Fibroblast of pulmonary artery (primary cell): ENCODE data around the gene YY1.
"Not testable (repeated sequence)": the region's sequence is repeated elsewhere in the genome, so short reads cannot be mapped to it uniquely, and the experiment has no call there.

ENCODE experiments used
- DNase-seq: peaks from one replicate; pipeline ENCODE4 v3.0.0-alpha.2; 2010; ENCODE audit warnings: low read depth
- H3K4me3 ChIP-seq: replicated peaks from 2 replicates; pipeline ENCODE4 v1.5.1; 2011; ENCODE audit warnings: low read depth, mild to moderate bottlenecking, control low read depth, low read length, moderate library complexity
- TF ChIP-seq, protein P1 (sequence below): IDR thresholded peaks from 2 replicates; pipeline ENCODE4 v1.5.1; 2011; ENCODE audit warnings: mild to moderate bottlenecking, control low read depth, low read length, inconsistent platforms; ENCODE audit errors: missing control alignments

Gene YY1

DNA sequence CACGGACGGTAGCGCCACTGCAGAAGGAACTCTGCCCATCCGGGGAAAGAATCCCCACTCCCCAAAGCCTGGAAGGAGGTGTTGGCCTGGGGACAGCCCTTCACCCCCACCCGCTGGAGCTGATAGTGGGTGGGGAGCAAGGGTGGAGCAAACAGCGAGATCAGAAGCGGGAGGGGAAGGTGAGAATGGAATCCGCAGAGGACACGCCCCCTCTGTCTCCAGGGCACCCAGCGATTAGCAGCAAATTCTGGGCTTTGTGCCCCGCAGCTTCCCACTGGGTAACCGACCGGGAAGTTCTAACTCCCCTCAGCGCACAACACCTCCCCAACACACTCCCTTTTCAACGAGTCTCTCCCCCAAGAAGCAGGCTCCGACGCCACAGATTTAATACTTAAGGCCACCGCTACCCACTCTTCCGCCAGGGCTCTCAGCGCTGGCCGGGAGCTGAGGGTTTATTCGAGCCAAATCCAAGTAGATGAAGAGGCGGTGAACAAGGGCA lies 65.9 kb downstream of the YY1 start:
- TF ChIP-seq, protein P1, sequence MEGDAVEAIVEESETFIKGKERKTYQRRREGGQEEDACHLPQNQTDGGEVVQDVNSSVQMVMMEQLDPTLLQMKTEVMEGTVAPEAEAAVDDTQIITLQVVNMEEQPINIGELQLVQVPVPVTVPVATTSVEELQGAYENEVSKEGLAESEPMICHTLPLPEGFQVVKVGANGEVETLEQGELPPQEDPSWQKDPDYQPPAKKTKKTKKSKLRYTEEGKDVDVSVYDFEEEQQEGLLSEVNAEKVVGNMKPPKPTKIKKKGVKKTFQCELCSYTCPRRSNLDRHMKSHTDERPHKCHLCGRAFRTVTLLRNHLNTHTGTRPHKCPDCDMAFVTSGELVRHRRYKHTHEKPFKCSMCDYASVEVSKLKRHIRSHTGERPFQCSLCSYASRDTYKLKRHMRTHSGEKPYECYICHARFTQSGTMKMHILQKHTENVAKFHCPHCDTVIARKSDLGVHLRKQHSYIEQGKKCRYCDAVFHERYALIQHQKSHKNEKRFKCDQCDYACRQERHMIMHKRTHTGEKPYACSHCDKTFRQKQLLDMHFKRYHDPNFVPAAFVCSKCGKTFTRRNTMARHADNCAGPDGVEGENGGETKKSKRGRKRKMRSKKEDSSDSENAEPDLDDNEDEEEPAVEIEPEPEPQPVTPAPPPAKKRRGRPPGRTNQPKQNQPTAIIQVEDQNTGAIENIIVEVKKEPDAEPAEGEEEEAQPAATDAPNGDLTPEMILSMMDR: no peak
- H3K4me3 ChIP-seq: peak overlapping the region; percentile 75
- no peak for DNase-seq

DNA sequence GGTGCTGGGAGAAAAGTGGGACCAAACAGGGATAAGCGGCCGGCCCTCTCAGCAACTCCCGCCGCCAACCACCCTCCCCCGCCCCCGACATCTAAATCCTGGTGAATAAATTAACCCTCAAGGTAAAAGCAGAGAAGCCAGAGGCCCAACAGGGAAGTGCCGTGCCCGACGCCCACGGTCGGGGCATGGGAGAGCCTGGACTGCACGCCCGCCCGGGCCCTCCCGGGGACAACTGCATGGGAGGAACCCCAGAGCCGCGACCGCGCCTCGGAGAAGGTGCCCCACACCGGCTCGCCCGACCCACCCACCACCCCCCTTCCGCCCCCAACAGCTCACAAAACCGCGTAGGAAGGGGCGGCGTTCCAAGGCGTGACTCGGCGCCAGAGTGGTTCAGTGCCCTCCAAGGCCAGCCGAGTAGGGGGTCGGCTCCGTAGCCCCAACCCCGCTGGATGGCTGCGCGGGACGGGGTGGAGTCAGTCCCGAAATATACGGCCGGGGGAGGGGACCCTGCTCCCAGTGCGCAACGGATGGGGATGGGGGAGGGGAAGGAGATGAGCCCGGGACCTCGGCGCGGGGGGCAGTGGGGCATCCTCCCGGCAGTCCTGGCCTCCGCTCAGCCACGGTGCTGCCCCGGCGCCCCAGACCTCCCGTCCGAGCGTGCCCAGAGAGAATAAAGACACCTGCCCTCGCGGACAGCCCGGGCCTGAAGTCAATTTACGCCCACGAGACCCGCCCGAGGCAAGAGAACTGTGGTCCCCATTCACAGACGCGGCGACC lies 66.6 kb downstream of the YY1 start:
- TF ChIP-seq, protein P1: no peak
- DNase-seq: no peak
- H3K4me3 ChIP-seq: peak overlapping the region; percentile 75

DNA sequence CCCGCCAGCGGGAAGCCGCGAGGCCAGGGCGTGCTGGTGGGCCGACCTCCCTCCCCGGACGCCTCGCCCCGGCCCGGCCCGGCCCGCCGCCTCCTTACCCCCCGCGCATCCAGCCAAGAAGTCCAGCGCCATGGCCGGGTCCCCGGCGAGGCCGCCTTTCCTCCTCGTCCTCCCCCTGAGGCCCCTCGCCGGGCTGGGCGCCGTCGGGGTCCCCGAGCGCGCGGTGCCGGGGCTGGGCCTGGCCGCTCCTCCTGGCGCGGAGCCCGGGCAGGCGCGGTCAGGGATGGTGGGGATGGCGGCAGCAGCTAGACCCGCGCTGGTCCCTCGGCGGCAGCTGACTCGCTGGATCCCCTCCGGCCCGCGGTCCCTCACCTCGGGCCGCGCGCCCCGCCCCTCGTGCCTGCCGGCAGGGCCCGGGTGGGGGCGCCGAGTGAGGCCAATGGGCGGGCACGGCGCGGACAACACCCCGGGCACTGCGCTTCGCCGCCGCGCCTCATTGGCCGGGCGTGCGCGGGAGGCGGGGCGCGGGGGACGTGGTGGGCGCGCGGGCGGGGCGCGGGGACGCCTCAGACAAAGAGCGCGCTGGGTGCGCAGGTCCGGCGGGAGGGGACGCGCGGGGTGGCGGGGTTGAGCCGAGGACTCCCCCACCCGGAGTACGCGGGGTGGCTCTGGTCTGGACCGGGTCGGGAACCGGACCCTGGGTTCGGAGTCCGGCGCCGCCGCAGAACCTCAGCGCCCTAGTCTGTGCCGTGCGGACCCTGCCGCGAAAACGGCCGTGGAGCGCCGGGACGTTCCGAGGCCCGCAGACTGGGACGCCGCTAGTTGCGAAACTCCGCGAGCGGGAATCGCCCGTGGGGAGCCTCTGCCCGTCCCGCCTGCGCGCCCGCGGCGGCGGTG lies 67.4 kb downstream of the YY1 start, which contains the start of gene SLC25A29:
Gene SLC25A29, minus strand, starts transcription at position 344 of the 897 bp plus-strand sequence. Its CDS starts 212 bp downstream, at position 132.
- peak; percentile 87 for DNase-seq
- H3K4me3 ChIP-seq: peak within 1 kb of the TSS; percentile 77
- TF ChIP-seq, protein P1: no peak

DNA sequence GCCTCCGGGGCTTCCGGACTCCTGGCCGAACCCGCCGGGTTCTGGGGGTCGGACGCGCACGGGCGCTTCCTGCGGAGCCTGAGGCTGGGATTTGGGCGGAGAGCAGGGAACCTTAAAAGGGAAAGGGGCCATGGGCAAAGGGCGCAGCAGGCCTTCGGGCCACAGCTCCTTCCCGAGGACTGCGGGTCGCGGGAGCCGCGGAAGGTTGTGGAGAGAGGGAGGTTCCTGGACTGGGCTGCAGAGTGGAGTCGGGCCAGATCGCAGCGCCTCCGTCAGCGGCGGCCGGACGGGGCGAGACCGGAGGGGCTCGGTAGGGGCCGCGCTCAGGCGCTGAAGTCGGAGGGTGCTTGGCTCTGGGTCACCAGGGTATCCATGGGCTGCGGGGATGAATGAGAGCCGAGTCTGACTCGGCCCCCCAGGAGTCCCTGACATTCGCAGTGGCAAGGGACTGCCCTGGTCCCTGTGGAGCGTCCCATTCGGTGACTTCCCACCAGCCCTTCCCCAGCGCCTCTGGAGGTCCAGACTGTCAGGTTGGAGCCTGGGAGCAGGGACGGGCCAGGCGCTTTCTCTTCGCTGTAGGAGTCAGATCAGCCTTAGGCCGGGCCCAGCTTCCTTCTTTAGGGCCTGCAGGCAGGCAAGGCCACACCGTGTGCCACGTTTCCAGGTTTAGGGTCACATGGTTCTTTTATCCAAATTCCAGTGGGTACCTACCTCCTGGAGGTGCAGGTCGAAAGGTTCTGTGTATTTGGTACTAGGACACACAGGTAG lies 68.2 kb downstream of the YY1 start:
- no peak for DNase-seq
- H3K4me3 ChIP-seq: peak overlapping the region; percentile 77
- TF ChIP-seq, protein P1: no peak

DNA sequence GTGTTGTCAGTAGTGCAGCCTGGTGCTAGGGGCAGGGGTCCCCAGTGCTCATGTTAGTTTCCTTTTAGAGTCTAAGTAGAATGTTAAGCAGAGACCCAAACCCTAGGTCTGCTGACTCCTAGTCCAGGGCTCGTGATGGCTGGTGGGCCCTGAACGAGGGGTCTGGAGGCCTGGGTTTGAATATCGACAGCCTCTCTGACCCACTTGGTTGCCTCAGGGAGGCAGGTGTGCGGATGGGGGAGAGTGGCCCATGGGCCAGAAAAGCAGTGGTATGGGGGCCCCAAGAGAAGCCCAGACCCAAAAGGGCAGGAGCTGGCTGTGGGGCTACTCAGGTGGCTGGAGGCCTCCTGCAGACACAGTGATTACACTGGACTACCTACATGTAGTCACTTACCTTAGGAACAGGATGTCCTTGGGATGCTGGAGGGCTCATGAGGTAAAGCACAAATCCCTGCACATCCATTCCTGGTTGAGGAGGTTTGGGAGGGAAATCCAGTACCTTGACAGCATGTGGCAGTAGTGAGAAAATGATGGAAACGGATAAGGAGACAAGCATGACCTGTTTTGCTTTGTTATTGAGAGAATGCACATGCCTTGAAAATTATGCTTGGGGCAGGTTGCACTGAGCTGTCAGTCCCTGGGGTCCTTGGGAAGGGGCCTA lies 69.0 kb downstream of the YY1 start:
- DNase-seq: no peak

DNA sequence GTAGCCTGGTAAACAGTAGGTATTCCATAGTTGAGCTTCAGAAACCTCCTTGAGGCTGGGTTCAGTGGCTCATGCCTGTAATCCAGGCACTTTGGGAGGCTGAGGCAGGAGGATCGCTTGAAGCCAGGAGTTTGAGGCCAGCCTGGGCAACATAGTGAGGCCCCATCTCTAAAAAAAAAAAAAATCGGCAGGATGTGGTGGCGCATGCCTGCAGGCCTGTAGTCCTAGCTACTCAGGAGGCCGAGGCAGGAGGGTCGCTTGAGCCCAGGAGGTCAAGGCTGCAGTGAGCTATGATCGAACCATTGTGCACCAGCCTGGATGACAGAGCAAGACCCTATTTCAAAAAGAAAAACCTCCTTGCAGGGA lies 69.5 kb downstream of the YY1 start:
- DNase-seq: not testable (repeated sequence)
- peak overlapping the region; percentile 5 for H3K4me3 ChIP-seq

More for the DNA sequence above, 69.0 kb downstream of the YY1 start:
- peak overlapping the region; percentile 77 for H3K4me3 ChIP-seq
- TF ChIP-seq, protein P1: no peak
